ENCODE results near the gene PXYLP1.

Gene PXYLP1

GRCh38 chr3:141287326-141287725 is 55.7 kb downstream of the PXYLP1 start:
- TF ChIP-seq FOXM1 (IDR thresholded peaks at IDR 0.05; ENCODE audit: borderline replicate concordance, low read depth) (no peak), YY1 (IDR thresholded peaks at IDR 0.05; ENCODE audit: low read depth) (no peak), ZBTB7A (IDR thresholded peaks at IDR 0.05; ENCODE audit: low read depth) (no peak), EP300 (IDR thresholded peaks at IDR 0.05; ENCODE audit: borderline replicate concordance) (no peak), USF1 (IDR thresholded peaks at IDR 0.05) (no peak), CREB1 (IDR thresholded peaks at IDR 0.05; ENCODE audit: low read depth) (no peak), REST (IDR thresholded peaks at IDR 0.05; ENCODE audit: low read depth) (no peak), RAD21 (IDR thresholded peaks at IDR 0.05; ENCODE audit: low read depth) (no peak), CEBPB (IDR thresholded peaks at IDR 0.05) (no peak)

- TF ChIP-seq MAX (IDR thresholded peaks at IDR 0.05) = no peak
- no peak for TF ChIP-seq USF1 (IDR thresholded peaks at IDR 0.05)
- TF ChIP-seq FOXM1 (IDR thresholded peaks at IDR 0.05; ENCODE audit: borderline replicate concordance, low read depth) = no peak
- no peak for TF ChIP-seq NFIC (IDR thresholded peaks at IDR 0.05)
- TF ChIP-seq TCF12 (IDR thresholded peaks at IDR 0.05; ENCODE audit: low read depth) = no peak
- TF ChIP-seq ZBTB7A (IDR thresholded peaks at IDR 0.05; ENCODE audit: low read depth) = no peak
- no peak for TF ChIP-seq TEAD4 (IDR thresholded peaks at IDR 0.05)
- no peak for TF ChIP-seq EP300 (IDR thresholded peaks at IDR 0.05; ENCODE audit: borderline replicate concordance)
- no peak for TF ChIP-seq RAD21 (IDR thresholded peaks at IDR 0.05; ENCODE audit: low read depth)
- no peak for TF ChIP-seq REST (IDR thresholded peaks at IDR 0.05; ENCODE audit: low read depth)
- TF ChIP-seq YY1 (IDR thresholded peaks at IDR 0.05; ENCODE audit: low read depth) = no peak
- no peak for TF ChIP-seq CEBPB (IDR thresholded peaks at IDR 0.05)
- no peak for TF ChIP-seq TAF1 (IDR thresholded peaks at IDR 0.05; ENCODE audit: low read depth)
- TF ChIP-seq EGR1 (IDR thresholded peaks at IDR 0.05) = no peak
- TF ChIP-seq CREB1 (IDR thresholded peaks at IDR 0.05; ENCODE audit: low read depth) = no peak
These were observed 56.8 kb downstream of the PXYLP1 start for GRCh38 chr3:141288336-141288990.

GRCh38 chr3:141289228-141289772 is 57.7 kb downstream of the PXYLP1 start:
- TF ChIP-seq NFIC (IDR thresholded peaks at IDR 0.05) (no peak), USF1 (IDR thresholded peaks at IDR 0.05) (no peak), MAX (IDR thresholded peaks at IDR 0.05) (no peak), TAF1 (IDR thresholded peaks at IDR 0.05; ENCODE audit: low read depth) (no peak)

GRCh38 chr3:141291559-141292355 is 60.1 kb downstream of the PXYLP1 start:
- TF ChIP-seq CEBPB (IDR thresholded peaks at IDR 0.05) (no peak), EP300 (IDR thresholded peaks at IDR 0.05; ENCODE audit: borderline replicate concordance) (no peak), NFIC (IDR thresholded peaks at IDR 0.05) (no peak), MAX (IDR thresholded peaks at IDR 0.05) (no peak), RAD21 (IDR thresholded peaks at IDR 0.05; ENCODE audit: low read depth) (no peak), ZBTB7A (IDR thresholded peaks at IDR 0.05; ENCODE audit: low read depth) (no peak), REST (IDR thresholded peaks at IDR 0.05; ENCODE audit: low read depth) (no peak), TCF12 (IDR thresholded peaks at IDR 0.05; ENCODE audit: low read depth) (no peak), TEAD4 (IDR thresholded peaks at IDR 0.05) (no peak), YY1 (IDR thresholded peaks at IDR 0.05; ENCODE audit: low read depth) (no peak), FOXM1 (IDR thresholded peaks at IDR 0.05; ENCODE audit: borderline replicate concordance, low read depth) (no peak), CREB1 (IDR thresholded peaks at IDR 0.05; ENCODE audit: low read depth) (no peak), EGR1 (IDR thresholded peaks at IDR 0.05) (no peak)
